Skin epidermis (tissue), 12 donors: ENCODE data around the gene CAPN10.
A peak's percentile ranks its signal among the peaks of the same experiment; 100 is the strongest.
"Not testable (repeated sequence)": the region's sequence is repeated elsewhere in the genome, so short reads cannot be mapped to it uniquely, and the experiment has no call there.

Source experiments
- H3K27ac ChIP-seq, 21 experiments: fragments of 200-600 bp; sonication (generic) in 11 of 21; one replicate each; pipeline ENCODE4 v1.5.0; 2020; ENCODE audit warnings: mild to moderate bottlenecking in 3 of 21, inconsistent platforms in 2 of 21, moderate library complexity in 2 of 21
- H3K4me3 ChIP-seq, 7 experiments: fragments of 200-600 bp; sonication (generic) in 2 of 7; one replicate each; pipeline ENCODE4 v1.5.0; 2020; ENCODE audit warnings: inconsistent platforms in 2 of 7, mild to moderate bottlenecking in 2 of 7, moderate library complexity in 1 of 7

CAPN10 gene

DNA sequence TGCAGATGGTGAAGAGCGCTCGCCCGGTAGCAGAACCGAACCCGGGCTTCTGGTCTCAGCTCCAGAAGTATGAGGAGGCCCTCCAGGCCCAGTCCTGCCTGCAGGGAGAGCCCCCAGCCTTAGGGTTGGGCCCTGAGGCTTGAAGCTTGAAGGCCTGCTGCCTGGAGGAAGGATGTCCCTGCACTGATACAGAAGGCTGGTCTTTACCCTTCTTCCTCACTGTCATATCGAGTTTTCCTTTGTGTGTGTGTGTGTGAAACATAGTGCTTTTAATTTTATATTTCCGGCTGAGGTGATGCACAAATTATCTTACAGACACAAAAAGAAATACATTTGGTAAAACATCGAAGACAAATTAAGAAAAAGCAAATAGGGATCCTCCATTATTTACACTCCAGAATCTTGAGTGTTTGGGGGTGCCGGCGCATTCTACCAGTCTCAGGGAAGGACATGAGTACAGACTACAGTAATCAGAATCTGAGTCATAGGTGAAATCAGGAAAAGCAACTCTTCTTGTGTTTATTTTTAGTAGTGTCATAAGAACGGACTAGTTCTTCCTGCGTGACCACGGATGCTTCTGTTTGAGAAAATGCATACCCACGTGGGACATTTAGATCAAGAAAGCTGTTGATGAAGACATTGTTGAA is 25.1 kb upstream of the CAPN10 start:
- peak overlapping the region; percentile 58 to 92 (median 85) for H3K4me3 ChIP-seq
- peak overlapping the region; percentile 26 to 100 (median 98) for H3K27ac ChIP-seq

- not testable (repeated sequence) for H3K4me3 ChIP-seq
- peak overlapping the region in 3 of 21 experiments; percentile 21 to 100 (median 24) for H3K27ac ChIP-seq
Observed at GRCh38 chr2:240563231-240563630, 23.3 kb upstream of the CAPN10 start.

GRCh38 chr2:240563951-240564560 is 22.5 kb upstream of the CAPN10 start:
- Histone ChIP-seq H3K27ac (peak overlapping the region in 12 of 21 experiments; percentile 30 to 95 (median 88)), H3K4me3 (no peak overlapping the region)

GRCh38 chr2:240564561-240565332 is 21.8 kb upstream of the CAPN10 start:
- H3K4me3 ChIP-seq: peak overlapping the region in 2 of 7 experiments; percentile 58 to 74
- peak overlapping the region in 20 of 21 experiments; percentile 69 to 95 (median 88) for H3K27ac ChIP-seq

- H3K27ac ChIP-seq: peak overlapping the region; percentile 69 to 95 (median 87)
- H3K4me3 ChIP-seq: peak overlapping the region; percentile 6 to 75 (median 58)
Observed at GRCh38 chr2:240565333-240566202, 21.0 kb upstream of the CAPN10 start.

GRCh38 chr2:240566203-240567136 is 20.1 kb upstream of the CAPN10 start:
- Histone ChIP-seq H3K27ac (peak overlapping the region; percentile 69 to 95 (median 91)), H3K4me3 (peak overlapping the region; percentile 55 to 75 (median 61))

DNA sequence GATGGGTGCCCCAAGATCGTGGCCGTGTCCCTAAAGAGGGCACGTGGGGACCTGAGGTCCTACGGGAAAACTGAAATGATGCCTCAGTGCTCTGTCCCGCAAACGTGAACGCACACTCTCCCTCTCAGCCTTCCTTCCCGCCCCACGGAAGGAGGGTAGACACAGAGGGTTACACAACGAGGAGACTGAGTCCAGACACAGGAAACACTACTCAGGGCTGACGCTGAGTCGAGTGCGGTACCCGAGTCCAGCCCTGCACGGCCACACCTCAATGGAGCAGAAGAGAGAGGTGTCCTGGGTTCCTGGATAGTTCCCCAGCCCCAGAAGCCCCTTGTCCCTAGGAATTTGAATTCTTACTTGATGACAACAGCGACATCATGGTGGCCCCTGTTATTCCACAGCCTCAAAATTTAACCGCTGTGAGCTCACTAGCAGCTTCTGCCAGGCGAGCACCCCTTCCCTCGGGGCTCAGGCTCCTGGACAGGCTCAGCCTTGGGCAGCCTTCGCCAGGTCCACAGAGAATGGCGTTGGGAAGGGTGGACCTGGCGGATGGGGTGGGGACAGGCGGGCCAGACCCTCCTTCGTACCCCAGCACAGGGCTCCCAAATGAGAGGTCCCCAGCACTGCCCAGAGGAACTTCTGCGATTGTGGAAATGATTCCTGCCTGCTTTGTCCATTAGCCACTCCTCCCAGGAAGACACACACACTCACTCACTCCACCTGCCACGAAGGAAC is 19.2 kb upstream of the CAPN10 start:
- Histone ChIP-seq H3K4me3 (peak overlapping the region; percentile 55 to 75 (median 61)), H3K27ac (peak overlapping the region; percentile 37 to 95 (median 91))

- H3K27ac ChIP-seq: peak within 1 kb of the TSS; percentile 37 to 95 (median 91)
- peak within 1 kb of the TSS; percentile 67 to 79 (median 74) for H3K4me3 ChIP-seq
Observed at GRCh38 chr2:240567872-240568677, 18.5 kb upstream of the CAPN10 start, which contains the start of gene RNPEPL1. RNPEPL1 (plus strand) TSS chr2:240568484; CDS start chr2:240568587, 103 bp downstream.

DNA sequence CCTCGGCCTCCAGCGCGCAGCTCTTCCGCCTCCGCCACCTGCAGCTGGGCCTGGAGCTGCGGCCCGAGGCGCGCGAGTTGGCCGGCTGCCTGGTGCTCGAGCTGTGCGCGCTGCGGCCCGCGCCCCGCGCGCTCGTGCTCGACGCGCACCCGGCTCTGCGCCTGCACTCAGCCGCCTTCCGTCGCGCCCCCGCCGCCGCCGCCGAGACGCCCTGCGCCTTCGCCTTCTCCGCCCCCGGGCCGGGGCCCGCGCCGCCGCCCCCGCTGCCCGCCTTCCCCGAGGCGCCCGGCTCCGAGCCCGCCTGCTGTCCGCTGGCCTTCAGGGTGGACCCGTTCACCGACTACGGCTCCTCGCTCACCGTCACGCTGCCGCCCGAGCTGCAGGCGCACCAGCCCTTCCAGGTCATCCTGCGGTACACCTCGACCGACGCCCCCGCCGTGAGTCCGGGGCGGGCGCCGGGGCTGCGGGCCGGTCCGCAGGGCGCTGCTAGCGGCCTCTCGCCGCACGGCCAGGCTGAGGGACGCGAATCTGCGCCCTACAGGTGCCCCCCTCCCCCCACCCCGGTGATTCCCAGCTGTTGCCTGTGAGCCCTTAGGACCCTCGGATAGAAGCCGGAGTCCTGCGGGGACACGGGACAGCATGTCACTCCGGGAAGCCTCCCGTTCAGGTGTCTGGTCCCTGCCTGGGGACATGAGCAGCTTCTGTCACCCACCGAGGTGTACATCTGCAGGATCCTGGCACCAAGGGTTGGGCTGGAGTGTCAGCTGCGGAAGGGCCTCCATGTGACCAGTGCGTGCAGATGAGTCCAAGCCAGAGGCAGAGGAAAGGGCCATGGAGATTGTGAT is 17.6 kb upstream of the CAPN10 start:
- peak overlapping the region in 20 of 21 experiments; percentile 47 to 90 (median 78) for H3K27ac ChIP-seq
- H3K4me3 ChIP-seq: peak overlapping the region; percentile 67 to 79 (median 71)

GRCh38 chr2:240569523-240569997 is 17.0 kb upstream of the CAPN10 start:
- H3K27ac ChIP-seq: peak overlapping the region in 13 of 21 experiments; percentile 10 to 90 (median 80)
- H3K4me3 ChIP-seq: peak overlapping the region; percentile 67 to 79 (median 71)

GRCh38 chr2:240569998-240570530 is 16.5 kb upstream of the CAPN10 start:
- peak overlapping the region in 6 of 21 experiments; percentile 10 to 86 (median 80) for H3K27ac ChIP-seq
- H3K4me3 ChIP-seq: peak overlapping the region in 1 of 7 experiments; percentile 71

- H3K27ac ChIP-seq: peak overlapping the region in 2 of 21 experiments; percentile 7 to 80
- no peak overlapping the region for H3K4me3 ChIP-seq
Observed at GRCh38 chr2:240570531-240571313, 15.8 kb upstream of the CAPN10 start.

GRCh38 chr2:240571314-240571973 is 15.1 kb upstream of the CAPN10 start:
- H3K4me3 ChIP-seq: no peak overlapping the region
- H3K27ac ChIP-seq: no peak overlapping the region
